A549 (cell line): ENCODE measurements around the gene RAP1B. TPM values are rescaled to one million over a fixed set of nuclear protein-coding genes. Genes with fewer than 3 reads are reported as not detected.

ENCODE experiments used
- ATAC-seq, 2 experiments: fragments of 200-7000 bp in 1 of 2; fragments of >200 bp in 1 of 2; cut with Nextera tagmentation in 1 of 2; cut with Tn5 transposase in 1 of 2; 3 replicates each; pipeline versions ENCODE4 v1.8.0 to v1.9.1; 2018 to 2020; ENCODE audit warnings: mild to moderate bottlenecking in 1 of 2, moderate library complexity in 1 of 2
- CTCF ChIA-PET: fragments of 300-600 bp; sonication (Branson Sonifier 250); formaldehyde crosslinking; extraction: SDS; loops from one replicate; lab custom pipeline; 2021; ENCODE audit warnings: antibody characterized with exemption, inconsistent platforms; lab: Yijun Ruan, JAX
- POLR2A ChIA-PET: fragments of 350-600 bp; formaldehyde crosslinking; extraction: SDS; loops from one replicate; lab custom pipeline; 2021; ENCODE audit warnings: antibody characterized with exemption, inconsistent platforms; lab: Yijun Ruan, JAX
- DNase-seq, 2 experiments: peaks; one replicate each; pipeline versions ENCODE4 v3.0.0 to v3.0.0-alpha.2; 2011 to 2016; ENCODE audit warnings: low read depth in 1 of 2, low spot score in 1 of 2
- FAIRE-seq: peaks from 2 replicates; lab custom pipeline; 2011; peaks lifted over from hg19 to GRCh38; lab: Jason Lieb, UNC
- H3K27ac ChIP-seq, 2 experiments: fragments of >200 bp; sonication (Bioruptor Twin); formaldehyde crosslinking; 3 replicates each; pipeline ENCODE4 v1.5.1; 2016 to 2017
- H3K4me1 ChIP-seq: fragments of >200 bp; sonication (Bioruptor Twin); formaldehyde crosslinking; 3 replicates; pipeline ENCODE4 v1.6.1; 2016
- H3K4me2 ChIP-seq: fragments of >200 bp; sonication (Bioruptor Twin); formaldehyde crosslinking; 3 replicates; pipeline ENCODE4 v1.6.1; 2016
- H3K4me3 ChIP-seq: fragments of >200 bp; sonication (Bioruptor Twin); formaldehyde crosslinking; 3 replicates; pipeline ENCODE4 v1.5.1; 2016
- H3K9me3 ChIP-seq: fragments of >200 bp; sonication (Bioruptor Twin); formaldehyde crosslinking; 3 replicates; pipeline ENCODE4 v1.6.1; 2016
- CBX2 ChIP-seq: fragments of 200-600 bp; sonication (generic); IDR thresholded peaks from 2 replicates; pipeline ENCODE4 v1.6.1; 2016; ENCODE audit warnings: low read depth, mild to moderate bottlenecking, borderline replicate concordance
- CEBPB ChIP-seq, 2 experiments: fragments of >200 bp in 1 of 2; sonication (Bioruptor Twin) in 1 of 2; formaldehyde crosslinking in 1 of 2; IDR thresholded peaks; 2 replicates each; pipeline ENCODE4 v1.6.1; 2012 to 2016
- HDAC2 ChIP-seq: fragments of 200-600 bp; sonication (generic); IDR thresholded peaks from 2 replicates; pipeline ENCODE4 v1.6.1; 2016
- HOXB13 ChIP-seq: fragments of 250-450 bp; sonication (Bioruptor Pico); IDR thresholded peaks from 2 replicates; pipeline ENCODE4 v1.5.0; 2020; ENCODE audit warnings: low read depth, mild to moderate bottlenecking, moderate library complexity
- JUNB ChIP-seq: fragments of >200 bp; sonication (Bioruptor Twin); formaldehyde crosslinking; IDR thresholded peaks from 2 replicates; pipeline ENCODE4 v1.6.1; 2016
- KDM1A ChIP-seq: fragments of 200-600 bp; sonication (generic); IDR thresholded peaks from 2 replicates; pipeline ENCODE4 v1.6.1; 2016; ENCODE audit warnings: low read depth, mild to moderate bottlenecking
- MYC ChIP-seq: IDR thresholded peaks from 2 replicates; pipeline ENCODE4 v1.6.1; 2012; ENCODE audit warnings: mild to moderate bottlenecking, inconsistent platforms, low read length, improper control_type of control experiment, borderline replicate concordance
- NPAS2 ChIP-seq: fragments of 250-450 bp; sonication (Bioruptor Pico); IDR thresholded peaks from 2 replicates; pipeline ENCODE4 v1.8.0; 2022; ENCODE audit warnings: mild to moderate bottlenecking, moderate library complexity, borderline replicate concordance
- POLR2A ChIP-seq: IDR thresholded peaks from 2 replicates; pipeline ENCODE4 v1.6.1; 2012; ENCODE audit warnings: mild to moderate bottlenecking, low read length
- RARB ChIP-seq: fragments of 250-450 bp; sonication (Bioruptor Pico); IDR thresholded peaks from 2 replicates; pipeline ENCODE4 v1.8.0; 2021; ENCODE audit warnings: mild to moderate bottlenecking, moderate library complexity
- RCOR1 ChIP-seq: fragments of 150-350 bp; IDR thresholded peaks from 2 replicates; pipeline ENCODE4 v1.6.1; 2014; ENCODE audit warnings: antibody characterized with exemption, low read length, low read depth
- RNF2 ChIP-seq: fragments of 200-600 bp; sonication (generic); IDR thresholded peaks from 2 replicates; pipeline ENCODE4 v1.6.1; 2016; ENCODE audit warnings: low read depth, mild to moderate bottlenecking, antibody characterized with exemption, moderate library complexity, borderline replicate concordance
- TFCP2L1 ChIP-seq: fragments of 250-450 bp; sonication (Bioruptor Pico); IDR thresholded peaks from 2 replicates; pipeline ENCODE4 v1.5.0; 2021; ENCODE audit warnings: mild to moderate bottlenecking
- ZFP36 ChIP-seq: fragments of 450-650 bp; IDR thresholded peaks from 2 replicates; pipeline ENCODE4 v1.6.1; 2014; ENCODE audit warnings: borderline replicate concordance; ENCODE audit not compliant: partially characterized antibody
- WGBS: methylation state at CpG from one replicate; pipeline ENCODE4 v1.1.6; 2017; ENCODE audit errors: missing lambda C conversion rate; 5-methylcytosine and 5-hydroxymethylcytosine counted together
- polyA plus RNA-seq, 4 experiments: library from polyadenylated mRNA; depleted of rRNA in 3 of 4; stranded (reverse); fragments of >200 nt; fragmentation: RNase III in 1 of 4; extraction: RNeasy Plus Mini Kit Qiagen cat#74134 plus additional on column Dnase treatment in 1 of 4; gene quantifications; 2 replicates in 3 of 4; 3 replicates in 1 of 4; pipeline ENCODE4 v1.2.3, GENCODE V29; 2011 to 2017
- TF ChIP-seq, protein P1 (sequence below): fragments of 200-600 bp; sonication (generic); IDR thresholded peaks from 2 replicates; pipeline ENCODE4 v1.6.1; 2016; ENCODE audit warnings: antibody characterized with exemption, mild to moderate bottlenecking, moderate library complexity
- TF ChIP-seq, protein P2 (sequence below): fragments of 450-650 bp; IDR thresholded peaks from 2 replicates; pipeline ENCODE4 v1.6.1; 2014; ENCODE audit warnings: antibody characterized with exemption
- TF ChIP-seq, protein P3 (sequence below): fragments of >200 bp; sonication (Bioruptor Twin); formaldehyde crosslinking; IDR thresholded peaks from 2 replicates; pipeline ENCODE4 v1.6.1; 2016
- TF ChIP-seq, protein P4 (sequence below): fragments of >200 bp; sonication (Bioruptor Twin); formaldehyde crosslinking; IDR thresholded peaks from 3 replicates; pipeline ENCODE4 v1.6.1; 2016
- TF ChIP-seq, protein P5 (sequence below): fragments of 250-450 bp; sonication (Bioruptor Pico); IDR thresholded peaks from 2 replicates; pipeline ENCODE4 v1.5.0; 2020; ENCODE audit warnings: low read depth, mild to moderate bottlenecking, moderate library complexity

The RAP1B gene
- polyA plus RNA-seq, 2 of the 4 experiments (the other 2 are of a cell fraction), result 196 to 305 TPM

DNA sequence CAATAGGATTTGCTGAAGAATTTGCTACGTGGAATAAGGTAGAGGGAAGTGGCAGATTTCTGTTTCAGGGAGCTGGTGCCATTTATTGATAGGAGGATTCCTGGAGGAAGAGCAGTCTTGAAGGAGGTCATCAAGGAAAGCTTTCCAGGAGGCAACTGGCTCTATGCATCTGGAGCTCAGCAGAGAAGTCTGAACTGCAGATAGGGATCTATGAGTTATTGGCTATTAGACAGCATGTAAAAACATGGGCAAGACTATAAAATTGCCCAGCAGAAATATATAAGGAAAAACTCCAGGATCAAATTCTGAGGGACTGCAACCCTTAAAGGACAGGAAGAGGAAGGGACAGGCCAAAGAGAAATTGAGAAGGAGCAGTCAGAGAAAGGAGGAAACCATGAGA, 8.9 kb upstream of the RAP1B start (continued):
- TF ChIP-seq, protein P1, sequence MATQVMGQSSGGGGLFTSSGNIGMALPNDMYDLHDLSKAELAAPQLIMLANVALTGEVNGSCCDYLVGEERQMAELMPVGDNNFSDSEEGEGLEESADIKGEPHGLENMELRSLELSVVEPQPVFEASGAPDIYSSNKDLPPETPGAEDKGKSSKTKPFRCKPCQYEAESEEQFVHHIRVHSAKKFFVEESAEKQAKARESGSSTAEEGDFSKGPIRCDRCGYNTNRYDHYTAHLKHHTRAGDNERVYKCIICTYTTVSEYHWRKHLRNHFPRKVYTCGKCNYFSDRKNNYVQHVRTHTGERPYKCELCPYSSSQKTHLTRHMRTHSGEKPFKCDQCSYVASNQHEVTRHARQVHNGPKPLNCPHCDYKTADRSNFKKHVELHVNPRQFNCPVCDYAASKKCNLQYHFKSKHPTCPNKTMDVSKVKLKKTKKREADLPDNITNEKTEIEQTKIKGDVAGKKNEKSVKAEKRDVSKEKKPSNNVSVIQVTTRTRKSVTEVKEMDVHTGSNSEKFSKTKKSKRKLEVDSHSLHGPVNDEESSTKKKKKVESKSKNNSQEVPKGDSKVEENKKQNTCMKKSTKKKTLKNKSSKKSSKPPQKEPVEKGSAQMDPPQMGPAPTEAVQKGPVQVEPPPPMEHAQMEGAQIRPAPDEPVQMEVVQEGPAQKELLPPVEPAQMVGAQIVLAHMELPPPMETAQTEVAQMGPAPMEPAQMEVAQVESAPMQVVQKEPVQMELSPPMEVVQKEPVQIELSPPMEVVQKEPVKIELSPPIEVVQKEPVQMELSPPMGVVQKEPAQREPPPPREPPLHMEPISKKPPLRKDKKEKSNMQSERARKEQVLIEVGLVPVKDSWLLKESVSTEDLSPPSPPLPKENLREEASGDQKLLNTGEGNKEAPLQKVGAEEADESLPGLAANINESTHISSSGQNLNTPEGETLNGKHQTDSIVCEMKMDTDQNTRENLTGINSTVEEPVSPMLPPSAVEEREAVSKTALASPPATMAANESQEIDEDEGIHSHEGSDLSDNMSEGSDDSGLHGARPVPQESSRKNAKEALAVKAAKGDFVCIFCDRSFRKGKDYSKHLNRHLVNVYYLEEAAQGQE, result no peak
- no peak for TF ChIP-seq POLR2A
- TF ChIP-seq RCOR1, result no peak
- TF ChIP-seq, protein P2, sequence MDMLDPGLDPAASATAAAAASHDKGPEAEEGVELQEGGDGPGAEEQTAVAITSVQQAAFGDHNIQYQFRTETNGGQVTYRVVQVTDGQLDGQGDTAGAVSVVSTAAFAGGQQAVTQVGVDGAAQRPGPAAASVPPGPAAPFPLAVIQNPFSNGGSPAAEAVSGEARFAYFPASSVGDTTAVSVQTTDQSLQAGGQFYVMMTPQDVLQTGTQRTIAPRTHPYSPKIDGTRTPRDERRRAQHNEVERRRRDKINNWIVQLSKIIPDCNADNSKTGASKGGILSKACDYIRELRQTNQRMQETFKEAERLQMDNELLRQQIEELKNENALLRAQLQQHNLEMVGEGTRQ, result no peak
- no peak for TF ChIP-seq ZFP36
- TF ChIP-seq, protein P3, sequence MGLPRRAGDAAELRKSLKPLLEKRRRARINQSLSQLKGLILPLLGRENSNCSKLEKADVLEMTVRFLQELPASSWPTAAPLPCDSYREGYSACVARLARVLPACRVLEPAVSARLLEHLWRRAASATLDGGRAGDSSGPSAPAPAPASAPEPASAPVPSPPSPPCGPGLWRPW, result no peak

DNA sequence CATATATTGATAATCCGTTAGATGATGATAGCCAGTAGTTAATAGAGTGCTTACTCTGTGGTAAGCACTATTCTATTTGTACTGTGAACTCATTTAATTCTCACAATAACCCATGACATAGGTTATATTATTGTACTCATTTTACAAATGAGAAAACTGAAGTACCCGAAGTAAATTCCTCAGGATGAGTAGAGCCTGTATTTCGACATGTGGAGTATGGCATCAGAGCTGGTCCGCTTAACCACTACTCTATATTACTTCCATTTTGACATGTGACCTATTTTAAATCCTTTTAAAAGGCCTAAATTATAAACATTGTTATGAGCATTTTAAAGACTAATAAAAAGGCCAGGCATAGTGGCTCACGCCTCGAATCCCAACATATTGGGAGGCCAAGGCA, 8.0 kb upstream of the RAP1B start:
- TF ChIP-seq NPAS2, result no peak
- no peak for TF ChIP-seq JUNB
- TF ChIP-seq, protein P4, sequence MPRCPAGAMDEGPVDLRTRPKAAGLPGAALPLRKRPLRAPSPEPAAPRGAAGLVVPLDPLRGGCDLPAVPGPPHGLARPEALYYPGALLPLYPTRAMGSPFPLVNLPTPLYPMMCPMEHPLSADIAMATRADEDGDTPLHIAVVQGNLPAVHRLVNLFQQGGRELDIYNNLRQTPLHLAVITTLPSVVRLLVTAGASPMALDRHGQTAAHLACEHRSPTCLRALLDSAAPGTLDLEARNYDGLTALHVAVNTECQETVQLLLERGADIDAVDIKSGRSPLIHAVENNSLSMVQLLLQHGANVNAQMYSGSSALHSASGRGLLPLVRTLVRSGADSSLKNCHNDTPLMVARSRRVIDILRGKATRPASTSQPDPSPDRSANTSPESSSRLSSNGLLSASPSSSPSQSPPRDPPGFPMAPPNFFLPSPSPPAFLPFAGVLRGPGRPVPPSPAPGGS, result no peak
- ChIA-PET POLR2A (no interaction called here), CTCF (no interaction called here)
- H3K4me2 ChIP-seq, result no peak overlapping the region
- H3K27ac ChIP-seq, result no peak overlapping the region
- H3K4me1 ChIP-seq, result no peaks in the 10 kb centered on the region
- H3K4me3 ChIP-seq, result no peak overlapping the region
- H3K9me3 ChIP-seq, result no peaks in the 10 kb centered on the region
- FAIRE-seq (no peak), DNase-seq (no peak), ATAC-seq (no peak)
- WGBS, result 77% methylated on average over 6 of the region's 6 CpGs

DNA sequence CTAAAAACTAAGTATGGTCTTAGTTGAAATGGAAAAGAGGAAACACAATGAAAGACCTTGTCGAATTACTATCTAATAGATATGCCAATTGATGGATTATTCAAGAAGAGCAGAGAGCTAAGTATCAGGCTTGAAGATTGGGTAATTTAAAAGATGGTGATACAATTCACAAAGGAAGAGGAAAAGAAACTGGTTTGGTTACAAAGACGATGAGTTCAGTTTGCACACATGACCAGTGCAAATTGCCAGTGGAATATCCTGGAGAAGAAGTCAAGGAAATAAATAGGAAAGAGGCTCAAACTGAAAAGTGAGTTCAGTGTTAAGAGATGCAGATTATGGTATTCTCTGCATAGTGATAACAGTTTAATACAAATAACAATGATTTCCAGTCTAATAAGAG, 2.5 kb upstream of the RAP1B start:
- no peak overlapping the region for H3K4me3 ChIP-seq
- DNase-seq (no peak), ATAC-seq (no peak), FAIRE-seq (no peak)
- TF ChIP-seq TFCP2L1 (CRISPR knock-in tag) (no peak), MYC (no peak), HOXB13 (CRISPR knock-in tag) (no peak), RNF2 (no peak), HDAC2 (no peak), CEBPB (IDR thresholded peaks at IDR 0.05) (no peak), NPAS2 (no peak), KDM1A (no peak), CBX2 (no peak), RARB (CRISPR knock-in tag) (no peak)
- TF ChIP-seq, protein P3, result no peak
- TF ChIP-seq, protein P5, sequence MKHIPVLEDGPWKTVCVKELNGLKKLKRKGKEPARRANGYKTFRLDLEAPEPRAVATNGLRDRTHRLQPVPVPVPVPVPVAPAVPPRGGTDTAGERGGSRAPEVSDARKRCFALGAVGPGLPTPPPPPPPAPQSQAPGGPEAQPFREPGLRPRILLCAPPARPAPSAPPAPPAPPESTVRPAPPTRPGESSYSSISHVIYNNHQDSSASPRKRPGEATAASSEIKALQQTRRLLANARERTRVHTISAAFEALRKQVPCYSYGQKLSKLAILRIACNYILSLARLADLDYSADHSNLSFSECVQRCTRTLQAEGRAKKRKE (CRISPR knock-in tag), result no peak
- WGBS, result 70% methylated on average over 2 of the region's 2 CpGs
- ChIA-PET POLR2A (interaction anchor here (0.7 kb wide), 1 partner anchor 13 kb away, joined by 3 read pairs; no protein-coding TSS in a partner anchor), CTCF (interaction anchor here (0.7 to 4.5 kb wide), 4 partner anchors 202 to 275 kb away, joined by 3 to 16 read pairs (median 4); no protein-coding TSS in a partner anchor)
- no peaks in the 10 kb centered on the region for H3K9me3 ChIP-seq
- no peak overlapping the region for H3K4me2 ChIP-seq
- peaks cover 15% of the 10 kb centered on the region for H3K4me1 ChIP-seq
- H3K27ac ChIP-seq, result no peak overlapping the region
